Stimulated activated CD8-positive, alpha-beta memory T cell treated with anti-CD3 and anti-CD28 coated beads, Interleukin-4, amount 100 ng/mL, for 4 hours (primary cell): ENCODE data around the gene LRP1B.

Experiments
- DNase-seq, 2 donors: peaks; one replicate each; pipeline ENCODE4 v3.0.0-alpha.2; 2020; ENCODE audit warnings: low read depth in 2 of 2, low spot score in 1 of 2

The LRP1B gene

GRCh38 chr2:140210963-140211362 lies 1919.9 kb downstream of the LRP1B start:
- DNase-seq: no peak

- DNase-seq: no peak
Observed at GRCh38 chr2:140205093-140205492, 1925.7 kb downstream of the LRP1B start.

GRCh38 chr2:140203347-140203746 lies 1927.5 kb downstream of the LRP1B start:
- DNase-seq: no peak

GRCh38 chr2:140201572-140201971 lies 1929.2 kb downstream of the LRP1B start:
- DNase-seq: no peak

GRCh38 chr2:140200764-140201163 lies 1930.1 kb downstream of the LRP1B start:
- DNase-seq: no peak

- no peak for DNase-seq
Observed at GRCh38 chr2:140200307-140200706, 1930.5 kb downstream of the LRP1B start.

- no peak for DNase-seq
Observed at GRCh38 chr2:140199312-140199711, 1931.5 kb downstream of the LRP1B start.

- DNase-seq: no peak
Observed at GRCh38 chr2:140187086-140187485, 1943.7 kb downstream of the LRP1B start.

GRCh38 chr2:140186313-140186712 lies 1944.5 kb downstream of the LRP1B start:
- no peak for DNase-seq

- DNase-seq: no peak
Observed at GRCh38 chr2:140185076-140185475, 1945.7 kb downstream of the LRP1B start.

GRCh38 chr2:140183056-140183765 lies 1947.6 kb downstream of the LRP1B start:
- DNase-seq: no peak
